Naive thymus-derived CD4-positive, alpha-beta T cell (primary cell): ENCODE results near the gene CCDC171. TPM values are rescaled to one million over a fixed set of nuclear protein-coding genes. Genes with fewer than 3 reads are reported as not detected.

Experiments used
- ATAC-seq: fragments of 150-1000 bp; cut with Tn5 transposase; 2 replicates; pipeline ENCODE4 v1.10.0; 2021; ENCODE audit warnings: mild to moderate bottlenecking, moderate library complexity
- CTCF ChIA-PET: fragments of 350-600 bp; sonication (Branson Sonifier 250); formaldehyde crosslinking; loops from one replicate; lab custom pipeline; 2021; ENCODE audit warnings: antibody characterized with exemption; lab: Charles Lee
- POLR2A ChIA-PET: fragments of 350-600 bp; sonication (Branson Sonifier 250); formaldehyde crosslinking; loops from one replicate; lab custom pipeline; 2021; ENCODE audit warnings: antibody characterized with exemption, inconsistent platforms; lab: Charles Lee
- DNase-seq, 9 donors: peaks; one replicate each; pipeline versions ENCODE4 v3.0.0 to v3.0.0-alpha.2; 2020 to 2022; ENCODE audit warnings: mixed read lengths in 1 of 9
- H3K27ac ChIP-seq: one replicate; pipeline ENCODE4 v1.7.0; 2013; ENCODE audit warnings: mild to moderate bottlenecking, low read depth, low read length, moderate library complexity
- H3K27me3 ChIP-seq, 2 donors: one replicate each; pipeline ENCODE4 v1.7.0; 2013; ENCODE audit warnings: low read length in 2 of 2, mild to moderate bottlenecking in 2 of 2, moderate library complexity in 2 of 2; ENCODE audit not compliant: control insufficient read depth in 2 of 2, insufficient read depth in 2 of 2
- H3K36me3 ChIP-seq, 3 experiments: 1 replicate in 2 of 3; 2 replicates in 1 of 3; pipeline ENCODE4 v1.7.0; 2013; ENCODE audit warnings: low read length in 3 of 3, mild to moderate bottlenecking in 3 of 3, moderate library complexity in 1 of 3; ENCODE audit not compliant: insufficient read depth in 3 of 3, control insufficient read depth in 2 of 3
- H3K4me1 ChIP-seq, 2 donors: one replicate each; pipeline ENCODE4 v1.7.0; 2013; ENCODE audit warnings: low read length in 2 of 2, mild to moderate bottlenecking in 2 of 2, moderate library complexity in 1 of 2; ENCODE audit not compliant: control insufficient read depth in 2 of 2, insufficient read depth in 2 of 2
- H3K4me3 ChIP-seq: 2 replicates; pipeline ENCODE4 v1.7.0; 2013; ENCODE audit warnings: mild to moderate bottlenecking, low read length
- H3K9me3 ChIP-seq, 3 experiments: 1 replicate in 2 of 3; 2 replicates in 1 of 3; pipeline ENCODE4 v1.7.0; 2013; ENCODE audit warnings: low read length in 3 of 3; ENCODE audit not compliant: control insufficient read depth in 2 of 3
- H3K27ac Mint-ChIP-seq, 9 donors: one replicate each; pipeline ENCODE4 v1.8.0; 2020 to 2022; ENCODE audit warnings: mixed read lengths in 9 of 9, mild to moderate bottlenecking in 8 of 9, moderate library complexity in 5 of 9, inconsistent platforms in 2 of 9
- H3K27me3 Mint-ChIP-seq, 5 donors: one replicate each; pipeline ENCODE4 v1.8.0; 2021 to 2022; ENCODE audit warnings: mixed read lengths in 5 of 5, mild to moderate bottlenecking in 1 of 5
- H3K36me3 Mint-ChIP-seq, 5 donors: one replicate each; pipeline ENCODE4 v1.8.0; 2020 to 2022; ENCODE audit warnings: mixed read lengths in 5 of 5, mild to moderate bottlenecking in 3 of 5, inconsistent platforms in 1 of 5
- H3K4me1 Mint-ChIP-seq, 7 donors: one replicate each; pipeline ENCODE4 v1.8.0; 2020 to 2022; ENCODE audit warnings: mixed read lengths in 7 of 7, mild to moderate bottlenecking in 3 of 7, inconsistent platforms in 1 of 7
- H3K4me3 Mint-ChIP-seq, 10 donors: one replicate each; pipeline ENCODE4 v1.8.0; 2020 to 2022; ENCODE audit warnings: mild to moderate bottlenecking in 10 of 10, mixed read lengths in 10 of 10, moderate library complexity in 6 of 10, inconsistent platforms in 2 of 10
- H3K9me3 Mint-ChIP-seq, 11 donors: one replicate each; pipeline ENCODE4 v1.8.0; 2020 to 2022; ENCODE audit warnings: mixed read lengths in 11 of 11, mild to moderate bottlenecking in 4 of 11, inconsistent platforms in 1 of 11, moderate library complexity in 1 of 11
- intact Hi-C, 2 donors: fragments of 100-400 bp; cut with micrococcal nuclease; formaldehyde crosslinking; loops; one replicate each; pipeline ENCODE4 v1.15.1; 2023
- polyA plus RNA-seq, 2 donors: library from polyadenylated mRNA; unstranded; fragments of 300-500 nt; fragmentation: Illumina TruSeq; gene quantifications; one replicate each; pipeline ENCODE4 v1.2.3, GENCODE V29; 2021
- total RNA-seq, 6 experiments: library from RNA in 5 of 6; stranded (reverse) in 5 of 6; gene quantifications; 1 replicate in 5 of 6; 2 replicates in 1 of 6; pipeline ENCODE4 v1.2.3 and lab custom pipeline; 2021 to 2026

Gene CCDC171
- total and polyA plus RNA-seq, 7 experiments from 2014 or later, result 0.19 to 3.7 (median 1.1) TPM

- H3K27ac Mint-ChIP-seq, result no peak overlapping the region
- POLR2A ChIA-PET, result no interaction called here
Measured at GRCh38 chr9:16013826-16014225, 461.0 kb downstream of the CCDC171 start.

GRCh38 chr9:16022228-16022627, 469.4 kb downstream of the CCDC171 start:
- DNase-seq (no peak), ATAC-seq (no peak)
- CTCF ChIA-PET, result no interaction called here
- no peaks in the 10 kb centered on the region for H3K4me1 Mint-ChIP-seq
- Histone ChIP-seq H3K36me3 (no peaks in the 10 kb centered on the region), H3K4me1 (no peaks in the 10 kb centered on the region), H3K4me3 (no peak overlapping the region), H3K9me3 (peaks cover 0 to 9% (median 0%) of the 10 kb centered on the region in 3 experiments), H3K27ac (no peak overlapping the region), H3K27me3 (no peaks in the 10 kb centered on the region)
- no peaks in the 10 kb centered on the region for H3K27me3 Mint-ChIP-seq
- no peak overlapping the region for H3K4me3 Mint-ChIP-seq
- no peak overlapping the region for H3K27ac Mint-ChIP-seq
- peaks cover 0 to 4% (median 0%) of the 10 kb centered on the region in 5 donors for H3K36me3 Mint-ChIP-seq
- peaks cover 0 to 33% (median 8%) of the 10 kb centered on the region in 11 donors for H3K9me3 Mint-ChIP-seq
- intact Hi-C loops, result no loop called here
- POLR2A ChIA-PET, result no interaction called here

More at GRCh38 chr9:16013826-16014225, 461.0 kb downstream of the CCDC171 start:
- Mint-ChIP-seq H3K9me3 (peaks cover 0 to 25% (median 8%) of the 10 kb centered on the region in 11 donors), H3K27me3 (no peaks in the 10 kb centered on the region), H3K36me3 (peaks cover 0 to 3% (median 0%) of the 10 kb centered on the region in 5 donors), H3K4me1 (no peaks in the 10 kb centered on the region), H3K4me3 (no peak overlapping the region)
- Histone ChIP-seq H3K9me3 (peaks cover 0 to 9% (median 0%) of the 10 kb centered on the region in 3 experiments), H3K4me1 (no peaks in the 10 kb centered on the region), H3K27ac (no peak overlapping the region), H3K36me3 (no peaks in the 10 kb centered on the region), H3K27me3 (no peaks in the 10 kb centered on the region), H3K4me3 (no peak overlapping the region)
- no peak for DNase-seq
- ATAC-seq, result no peak
- intact Hi-C loops, result no loop called here
- CTCF ChIA-PET, result no interaction called here

- ChIA-PET CTCF (no interaction called here), POLR2A (no interaction called here)
- H3K27ac ChIP-seq, result no peak overlapping the region
- H3K36me3 ChIP-seq, result no peaks in the 10 kb centered on the region
- intact Hi-C loops, result no loop called here
- Mint-ChIP-seq H3K9me3 (peaks cover 0 to 23% (median 4%) of the 10 kb centered on the region in 11 donors), H3K27ac (no peak overlapping the region), H3K36me3 (peaks cover 0 to 4% (median 0%) of the 10 kb centered on the region in 5 donors), H3K4me3 (no peak overlapping the region), H3K4me1 (no peaks in the 10 kb centered on the region), H3K27me3 (peaks cover 0 to 2% (median 0%) of the 10 kb centered on the region in 5 donors)
- peaks cover 0 to 3% (median 0%) of the 10 kb centered on the region in 3 experiments for H3K9me3 ChIP-seq
- H3K4me1 ChIP-seq, result no peaks in the 10 kb centered on the region
- DNase-seq (no peak), ATAC-seq (no peak)
- no peak overlapping the region for H3K4me3 ChIP-seq
- H3K27me3 ChIP-seq, result no peaks in the 10 kb centered on the region
Measured at GRCh38 chr9:16023446-16023845, 470.6 kb downstream of the CCDC171 start.

Other genes starting within 250 kb of the CCDC171 start
- 10 to 100 TPM; 29.1 to 49.3 (median 42.8) TPM for gene TTC39B, start 245.8 kb upstream of the CCDC171 start, total RNA-seq
- gene TTC39B, start 245.8 kb upstream of the CCDC171 start, polyA plus RNA-seq, result 10 to 100 TPM; 10.0 to 14.9 TPM
- 10 to 100 TPM; 11.9 to 44.4 (median 33.5) TPM for gene SNAPC3, start 130.2 kb upstream of the CCDC171 start, total RNA-seq
- 10 to 100 TPM; 10.1 to 11.4 TPM for gene SNAPC3, start 130.2 kb upstream of the CCDC171 start, polyA plus RNA-seq
- 100 to 1,000 TPM in 4 of 5 experiments, 10 to 100 TPM in 1; 97.8 to 213 (median 120) TPM for gene PSIP1, start 42.1 kb upstream of the CCDC171 start, total RNA-seq
- 100 to 1,000 TPM; 139 to 155 TPM for gene PSIP1, start 42.1 kb upstream of the CCDC171 start, polyA plus RNA-seq